Measurements from ENCODE around the gene SLA2. TPM values are rescaled to one million over a fixed set of nuclear protein-coding genes. Genes with fewer than 3 reads are reported as not detected.
"Not testable (repeated sequence)": the region's sequence is repeated elsewhere in the genome, so short reads cannot be mapped to it uniquely, and the experiment has no call there.

Gene SLA2
- total RNA-seq, 1 donor from 2014 or later = not detected

- Mint-ChIP-seq H3K4me1 (ENCODE audit: unreplicated experiment) (no peaks in the 10 kb centered on the region), H3K9me3 (no peaks in the 10 kb centered on the region), H3K27me3 (no peaks in the 10 kb centered on the region), H3K27ac (no peak overlapping the region), H3K36me3 (no peaks in the 10 kb centered on the region), H3K4me3 (no peak overlapping the region)
- DNase-seq (ENCODE audit: extremely low spot score, unreplicated experiment) = no peak
- no peak for TF ChIP-seq CTCF (conservative IDR thresholded peaks at IDR 0.05)
Measured at GRCh38 chr20:36645353-36645752, 643 bp downstream of the SLA2 start.

GRCh38 chr20:36644706-36645095 lies 1.3 kb downstream of the SLA2 start:
- Mint-ChIP-seq H3K4me3 (no peak overlapping the region), H3K27me3 (no peaks in the 10 kb centered on the region), H3K4me1 (ENCODE audit: unreplicated experiment) (no peaks in the 10 kb centered on the region), H3K36me3 (no peaks in the 10 kb centered on the region), H3K9me3 (no peaks in the 10 kb centered on the region), H3K27ac (no peak overlapping the region)
- TF ChIP-seq CTCF (conservative IDR thresholded peaks at IDR 0.05) = no peak
- no peak for DNase-seq (ENCODE audit: extremely low spot score, unreplicated experiment)

GRCh38 chr20:36644032-36644705 lies 1.8 kb downstream of the SLA2 start:
- Mint-ChIP-seq H3K36me3 (no peaks in the 10 kb centered on the region), H3K9me3 (no peaks in the 10 kb centered on the region), H3K27me3 (no peaks in the 10 kb centered on the region), H3K4me3 (no peak overlapping the region), H3K27ac (no peak overlapping the region), H3K4me1 (ENCODE audit: unreplicated experiment) (no peaks in the 10 kb centered on the region)
- no peak for TF ChIP-seq CTCF (conservative IDR thresholded peaks at IDR 0.05)
- no peak for DNase-seq (ENCODE audit: extremely low spot score, unreplicated experiment)

GRCh38 chr20:36642136-36642535 lies 3.9 kb downstream of the SLA2 start:
- TF ChIP-seq CTCF (conservative IDR thresholded peaks at IDR 0.05) = no peak
- no peaks in the 10 kb centered on the region for H3K9me3 Mint-ChIP-seq
- no peaks in the 10 kb centered on the region for H3K36me3 Mint-ChIP-seq
- H3K4me1 Mint-ChIP-seq (ENCODE audit: unreplicated experiment) = no peaks in the 10 kb centered on the region
- no peak for DNase-seq (ENCODE audit: extremely low spot score, unreplicated experiment)
- H3K4me3 Mint-ChIP-seq = no peak overlapping the region
- no peak overlapping the region for H3K27ac Mint-ChIP-seq
- H3K27me3 Mint-ChIP-seq = no peaks in the 10 kb centered on the region

- Mint-ChIP-seq H3K36me3 (no peaks in the 10 kb centered on the region), H3K4me3 (no peak overlapping the region), H3K27me3 (no peaks in the 10 kb centered on the region), H3K27ac (peak overlapping the region; percentile 8), H3K9me3 (no peaks in the 10 kb centered on the region), H3K4me1 (ENCODE audit: unreplicated experiment) (no peaks in the 10 kb centered on the region)
- TF ChIP-seq CTCF (conservative IDR thresholded peaks at IDR 0.05) = no peak
- no peak for DNase-seq (ENCODE audit: extremely low spot score, unreplicated experiment)
Measured at GRCh38 chr20:36641506-36641843, 4.5 kb downstream of the SLA2 start.

- not testable (repeated sequence) for H3K4me1 Mint-ChIP-seq (ENCODE audit: unreplicated experiment); H3K27ac Mint-ChIP-seq; H3K4me3 Mint-ChIP-seq; H3K36me3 Mint-ChIP-seq; H3K9me3 Mint-ChIP-seq; H3K27me3 Mint-ChIP-seq; DNase-seq (ENCODE audit: extremely low spot score, unreplicated experiment)
Measured at GRCh38 chr20:36638876-36639400, 7.1 kb downstream of the SLA2 start.
